H9 (cell line): Measurements from ENCODE around the gene CCDC88C. TPM values are rescaled to one million over a fixed set of nuclear protein-coding genes. Genes with fewer than 3 reads are reported as not detected.

Experiments used
- DNase-seq: peaks from one replicate; pipeline ENCODE4 v3.0.0-alpha.2; 2017
- H2AFZ ChIP-seq: one replicate; pipeline ENCODE4 v1.6.1; 2013; ENCODE audit warnings: mild to moderate bottlenecking, low read length, control low read depth, moderate library complexity
- H2AK5ac ChIP-seq: 2 replicates; pipeline ENCODE4 v1.6.1; 2013; ENCODE audit warnings: low read length, control low read depth, mixed read lengths; ENCODE audit not compliant: insufficient read length
- H2BK120ac ChIP-seq: one replicate; pipeline ENCODE4 v1.6.1; 2013; ENCODE audit warnings: low read depth, mild to moderate bottlenecking, low read length, control low read depth, inconsistent platforms; ENCODE audit not compliant: poor library complexity, severe bottlenecking
- H2BK12ac ChIP-seq: 2 replicates; pipeline ENCODE4 v1.6.1; 2013; ENCODE audit warnings: low read length, control low read depth, mixed read lengths, low read depth; ENCODE audit not compliant: insufficient read length
- H2BK15ac ChIP-seq: 2 replicates; pipeline ENCODE4 v1.6.1; 2013; ENCODE audit warnings: low read depth, low read length, control low read depth
- H2BK20ac ChIP-seq: one replicate; pipeline ENCODE4 v1.6.1; 2013; ENCODE audit warnings: low read depth, mild to moderate bottlenecking, low read length, control low read depth, inconsistent platforms; ENCODE audit not compliant: poor library complexity, severe bottlenecking
- H2BK5ac ChIP-seq: 2 replicates; pipeline ENCODE4 v1.6.1; 2013; ENCODE audit warnings: low read length, control low read depth, mixed read lengths; ENCODE audit not compliant: insufficient read length
- H3K14ac ChIP-seq: 2 replicates; pipeline ENCODE4 v1.6.1; 2013; ENCODE audit warnings: low read length, control low read depth; ENCODE audit not compliant: insufficient read depth
- H3K18ac ChIP-seq: 2 replicates; pipeline ENCODE4 v1.6.1; 2013; ENCODE audit warnings: low read depth, mild to moderate bottlenecking, mixed read lengths, low read length, control low read depth; ENCODE audit not compliant: insufficient read length
- H3K23ac ChIP-seq: 2 replicates; pipeline ENCODE4 v1.6.1; 2013; ENCODE audit warnings: low read length, control low read depth, mixed read lengths, low read depth; ENCODE audit not compliant: insufficient read length
- H3K23me2 ChIP-seq: 2 replicates; pipeline ENCODE4 v1.6.1; 2013; ENCODE audit warnings: low read depth, mild to moderate bottlenecking, mixed read lengths, low read length, control low read depth; ENCODE audit not compliant: insufficient read length, poor library complexity, severe bottlenecking
- H3K27ac ChIP-seq: 2 replicates; pipeline ENCODE4 v1.5.1; 2013; ENCODE audit warnings: low read length, control low read depth, mixed read lengths, low read depth; ENCODE audit not compliant: insufficient read length
- H3K27me3 ChIP-seq: 2 replicates; pipeline ENCODE4 v1.6.1; 2013; ENCODE audit warnings: low read length, control low read depth, inconsistent platforms; ENCODE audit not compliant: insufficient read depth
- H3K4ac ChIP-seq: 2 replicates; pipeline ENCODE4 v1.6.1; 2013; ENCODE audit warnings: low read depth, mild to moderate bottlenecking, control low read depth, inconsistent platforms, low read length, moderate library complexity
- H3K4me1 ChIP-seq: 2 replicates; pipeline ENCODE4 v1.6.1; 2013; ENCODE audit warnings: low read length, control low read depth, inconsistent platforms; ENCODE audit not compliant: insufficient read depth
- H3K4me2 ChIP-seq: 2 replicates; pipeline ENCODE4 v1.6.1; 2013; ENCODE audit warnings: low read length, control low read depth, mixed read lengths; ENCODE audit not compliant: insufficient read length, insufficient read depth
- H3K56ac ChIP-seq: 2 replicates; pipeline ENCODE4 v1.6.1; 2013; ENCODE audit warnings: low read depth, mild to moderate bottlenecking, mixed read lengths, low read length, control low read depth; ENCODE audit not compliant: insufficient read length
- H3K79me1 ChIP-seq: 2 replicates; pipeline ENCODE4 v1.6.1; 2013; ENCODE audit warnings: low read depth, mild to moderate bottlenecking, moderate library complexity, low read length, control low read depth, inconsistent platforms; ENCODE audit not compliant: insufficient read depth, poor library complexity, severe bottlenecking
- H3K79me2 ChIP-seq: 2 replicates; pipeline ENCODE4 v1.6.1; 2013; ENCODE audit warnings: low read length, control low read depth, inconsistent platforms; ENCODE audit not compliant: insufficient read depth
- H3K9ac ChIP-seq: 2 replicates; pipeline ENCODE4 v1.6.1; 2013; ENCODE audit warnings: low read length, control low read depth, mixed read lengths; ENCODE audit not compliant: insufficient read length; ENCODE audit errors: extremely low read depth
- H3K9me3 ChIP-seq: one replicate; pipeline ENCODE4 v1.6.1; 2013; ENCODE audit warnings: low read depth, low read length, inconsistent platforms; ENCODE audit not compliant: control insufficient read depth
- H3T11ph ChIP-seq: one replicate; pipeline ENCODE4 v1.6.1; 2013; ENCODE audit warnings: mild to moderate bottlenecking, low read length, control low read depth, inconsistent platforms
- H4K20me1 ChIP-seq: one replicate; pipeline ENCODE4 v1.6.1; 2013; ENCODE audit not compliant: control insufficient read depth, insufficient read length, insufficient read depth
- H4K5ac ChIP-seq: 2 replicates; pipeline ENCODE4 v1.6.1; 2013; ENCODE audit warnings: low read depth, mild to moderate bottlenecking, mixed read lengths, low read length, control low read depth; ENCODE audit not compliant: insufficient read length
- H4K8ac ChIP-seq: replicated peaks from 2 replicates; pipeline ENCODE4 v1.6.1; 2013; ENCODE audit warnings: low read length, control low read depth, mixed read lengths, low read depth; ENCODE audit not compliant: insufficient read length
- H4K91ac ChIP-seq: 2 replicates; pipeline ENCODE4 v1.6.1; 2013; ENCODE audit warnings: low read depth, mild to moderate bottlenecking, moderate library complexity, mixed read lengths, low read length, control low read depth; ENCODE audit not compliant: insufficient read length
- H3K27ac Mint-ChIP-seq, 3 experiments: 2 replicates in 2 of 3; 3 replicates in 1 of 3; pipeline ENCODE4 v1.8.0; 2020 to 2021; ENCODE audit warnings: mixed read lengths in 3 of 3, mild to moderate bottlenecking in 1 of 3, moderate library complexity in 1 of 3
- H3K27me3 Mint-ChIP-seq: 2 replicates; pipeline ENCODE4 v1.8.0; 2021; ENCODE audit warnings: low read depth, mild to moderate bottlenecking, moderate library complexity, mixed read lengths
- H3K36me3 Mint-ChIP-seq, 3 experiments: 2 replicates in 2 of 3; 3 replicates in 1 of 3; pipeline ENCODE4 v1.8.0; 2020 to 2021; ENCODE audit warnings: low read depth in 3 of 3, mixed read lengths in 3 of 3; ENCODE audit not compliant: insufficient read depth in 1 of 3
- H3K4me1 Mint-ChIP-seq, 2 experiments: 2 replicates each; pipeline ENCODE4 v1.8.0; 2020; ENCODE audit warnings: mixed read lengths in 2 of 2
- H3K4me3 Mint-ChIP-seq, 2 experiments: 2 replicates in 1 of 2; 3 replicates in 1 of 2; pipeline ENCODE4 v1.8.0; 2020 to 2021; ENCODE audit warnings: mild to moderate bottlenecking in 2 of 2, mixed read lengths in 2 of 2, moderate library complexity in 1 of 2
- H3K9me3 Mint-ChIP-seq, 2 experiments: 2 replicates in 1 of 2; 3 replicates in 1 of 2; pipeline ENCODE4 v1.8.0; 2020; ENCODE audit warnings: mild to moderate bottlenecking in 2 of 2, mixed read lengths in 2 of 2, moderate library complexity in 1 of 2
- CTCF ChIP-seq: fragments of 200-600 bp; sonication (generic); conservative IDR thresholded peaks from 3 replicates; pipeline ENCODE4 v1.8.0; 2021; ENCODE audit warnings: antibody characterized with exemption, mild to moderate bottlenecking
- WGBS: extraction: QIAGEN DNeasy Blood & Tissue Kit; methylation state at CpG from one replicate; pipeline ENCODE4 v1.1.7; 2013; ENCODE audit warnings: missing lambda C conversion rate, low lambda C conversion rate, mixed read lengths; ENCODE audit not compliant: insufficient read length; ENCODE audit errors: extremely low coverage; 5-methylcytosine and 5-hydroxymethylcytosine counted together
- total RNA-seq: library from RNA; stranded (reverse); gene quantifications from 2 replicates; pipeline ENCODE4 v1.2.1, GENCODE V29; 2021

CCDC88C gene
- total RNA-seq, 1 experiment from 2014 or later: 52.4 TPM

DNA sequence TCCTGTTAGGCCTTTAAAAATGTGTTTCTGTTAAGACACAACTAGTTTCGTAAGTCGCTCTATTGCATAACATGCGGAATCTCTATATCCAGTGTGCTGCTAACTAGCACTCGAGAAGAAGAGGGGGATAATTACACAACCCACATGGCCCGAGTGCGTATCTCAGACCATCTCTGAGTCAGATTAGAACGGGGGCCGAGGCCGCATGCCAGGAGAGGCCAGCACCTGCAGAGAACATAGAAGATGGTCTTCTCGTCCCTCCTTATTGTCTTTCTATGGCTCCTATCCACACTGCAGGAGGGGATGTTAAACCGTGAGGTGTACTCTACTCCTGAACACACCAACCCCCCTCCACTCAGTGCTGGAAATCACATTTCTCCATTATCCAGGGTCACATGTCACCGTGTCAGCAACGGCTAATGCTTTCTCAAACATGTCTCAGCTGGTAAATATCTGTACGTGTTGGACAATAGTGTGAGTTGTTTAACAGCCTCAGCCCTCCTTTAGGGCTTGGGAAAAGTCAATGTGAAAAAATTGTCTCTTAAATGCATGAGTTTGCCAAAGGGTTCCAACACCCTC is 56.3 kb downstream of the CCDC88C start:
- H3K9me3 ChIP-seq: no peaks in the 10 kb centered on the region
- Mint-ChIP-seq H3K4me1 (peaks cover 15 to 21% of the 10 kb centered on the region in 2 experiments), H3K9me3 (no peaks in the 10 kb centered on the region), H3K27me3 (no peaks in the 10 kb centered on the region), H3K4me3 (no peak overlapping the region), H3K36me3 (peaks cover 4 to 17% (median 12%) of the 10 kb centered on the region in 3 experiments; a peak in 6 of 7 replicates), H3K27ac (peak overlapping the region in 1 of 3 experiments; percentile 59; a peak in 2 of 7 replicates)
- no peak overlapping the region for H2AFZ ChIP-seq
- H3K4ac ChIP-seq: no peak overlapping the region
- no peak overlapping the region for H2AK5ac ChIP-seq
- H2BK15ac ChIP-seq: no peak overlapping the region
- no peak for TF ChIP-seq CTCF
- WGBS: no CpG with 5 or more reads among the region's 14 CpGs
- no peak overlapping the region for H3T11ph ChIP-seq
- H3K27ac ChIP-seq: no peak overlapping the region
- no peaks in the 10 kb centered on the region for H3K27me3 ChIP-seq
- H3K79me2 ChIP-seq: no peaks in the 10 kb centered on the region
- H3K14ac ChIP-seq: no peak overlapping the region
- H3K9ac ChIP-seq: no peak overlapping the region
- DNase-seq: no peak
- H2BK12ac ChIP-seq: no peak overlapping the region
- H2BK120ac ChIP-seq: no peak overlapping the region
- H3K56ac ChIP-seq: no peak overlapping the region
- no peak overlapping the region for H2BK20ac ChIP-seq
- no peak overlapping the region for H2BK5ac ChIP-seq
- no peaks in the 10 kb centered on the region for H3K23me2 ChIP-seq
- peaks cover 2% of the 10 kb centered on the region for H3K79me1 ChIP-seq
- H3K18ac ChIP-seq: no peak overlapping the region
- H4K20me1 ChIP-seq: no peaks in the 10 kb centered on the region
- H4K5ac ChIP-seq: no peak overlapping the region
- no peak overlapping the region for H3K23ac ChIP-seq
- H3K4me1 ChIP-seq: no peaks in the 10 kb centered on the region; the same call in 1 of the 2 replicates
- no peak overlapping the region for H4K91ac ChIP-seq
- no peak overlapping the region for H3K4me2 ChIP-seq
- no peak overlapping the region for H4K8ac ChIP-seq
